ENCODE data around the gene BTBD6.

BTBD6 gene

DNA sequence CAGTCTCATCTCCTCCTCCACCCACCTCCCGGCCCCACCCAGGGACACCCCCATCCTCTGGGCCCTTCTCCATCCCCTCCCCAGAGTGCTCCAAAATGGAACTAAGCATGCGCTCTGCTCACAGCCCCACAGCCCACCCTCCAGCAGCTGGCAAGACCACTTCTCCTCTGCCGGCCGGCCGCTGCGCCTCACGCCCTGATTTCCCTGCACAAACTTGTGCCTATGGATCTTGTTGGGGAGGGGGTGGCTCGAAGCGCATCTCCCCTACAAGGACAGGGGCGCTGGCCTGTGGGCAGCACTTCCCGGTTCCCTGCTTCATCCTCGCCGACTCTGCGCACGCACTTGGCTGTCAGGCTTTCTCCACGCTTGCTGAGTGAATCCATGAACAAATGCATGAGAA lies 47.7 kb upstream of the BTBD6 start:
- TF ChIP-seq, protein P1, sequence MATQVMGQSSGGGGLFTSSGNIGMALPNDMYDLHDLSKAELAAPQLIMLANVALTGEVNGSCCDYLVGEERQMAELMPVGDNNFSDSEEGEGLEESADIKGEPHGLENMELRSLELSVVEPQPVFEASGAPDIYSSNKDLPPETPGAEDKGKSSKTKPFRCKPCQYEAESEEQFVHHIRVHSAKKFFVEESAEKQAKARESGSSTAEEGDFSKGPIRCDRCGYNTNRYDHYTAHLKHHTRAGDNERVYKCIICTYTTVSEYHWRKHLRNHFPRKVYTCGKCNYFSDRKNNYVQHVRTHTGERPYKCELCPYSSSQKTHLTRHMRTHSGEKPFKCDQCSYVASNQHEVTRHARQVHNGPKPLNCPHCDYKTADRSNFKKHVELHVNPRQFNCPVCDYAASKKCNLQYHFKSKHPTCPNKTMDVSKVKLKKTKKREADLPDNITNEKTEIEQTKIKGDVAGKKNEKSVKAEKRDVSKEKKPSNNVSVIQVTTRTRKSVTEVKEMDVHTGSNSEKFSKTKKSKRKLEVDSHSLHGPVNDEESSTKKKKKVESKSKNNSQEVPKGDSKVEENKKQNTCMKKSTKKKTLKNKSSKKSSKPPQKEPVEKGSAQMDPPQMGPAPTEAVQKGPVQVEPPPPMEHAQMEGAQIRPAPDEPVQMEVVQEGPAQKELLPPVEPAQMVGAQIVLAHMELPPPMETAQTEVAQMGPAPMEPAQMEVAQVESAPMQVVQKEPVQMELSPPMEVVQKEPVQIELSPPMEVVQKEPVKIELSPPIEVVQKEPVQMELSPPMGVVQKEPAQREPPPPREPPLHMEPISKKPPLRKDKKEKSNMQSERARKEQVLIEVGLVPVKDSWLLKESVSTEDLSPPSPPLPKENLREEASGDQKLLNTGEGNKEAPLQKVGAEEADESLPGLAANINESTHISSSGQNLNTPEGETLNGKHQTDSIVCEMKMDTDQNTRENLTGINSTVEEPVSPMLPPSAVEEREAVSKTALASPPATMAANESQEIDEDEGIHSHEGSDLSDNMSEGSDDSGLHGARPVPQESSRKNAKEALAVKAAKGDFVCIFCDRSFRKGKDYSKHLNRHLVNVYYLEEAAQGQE (IDR thresholded peaks at IDR 0.05; ENCODE audit: insufficient read depth in 1 of 2, low read depth in 2 of 2, low read length in 2 of 2), result no peak
- TF ChIP-seq POLR2AphosphoS5 (IDR thresholded peaks at IDR 0.05; ENCODE audit: low read depth, low read length), result no peak

DNA sequence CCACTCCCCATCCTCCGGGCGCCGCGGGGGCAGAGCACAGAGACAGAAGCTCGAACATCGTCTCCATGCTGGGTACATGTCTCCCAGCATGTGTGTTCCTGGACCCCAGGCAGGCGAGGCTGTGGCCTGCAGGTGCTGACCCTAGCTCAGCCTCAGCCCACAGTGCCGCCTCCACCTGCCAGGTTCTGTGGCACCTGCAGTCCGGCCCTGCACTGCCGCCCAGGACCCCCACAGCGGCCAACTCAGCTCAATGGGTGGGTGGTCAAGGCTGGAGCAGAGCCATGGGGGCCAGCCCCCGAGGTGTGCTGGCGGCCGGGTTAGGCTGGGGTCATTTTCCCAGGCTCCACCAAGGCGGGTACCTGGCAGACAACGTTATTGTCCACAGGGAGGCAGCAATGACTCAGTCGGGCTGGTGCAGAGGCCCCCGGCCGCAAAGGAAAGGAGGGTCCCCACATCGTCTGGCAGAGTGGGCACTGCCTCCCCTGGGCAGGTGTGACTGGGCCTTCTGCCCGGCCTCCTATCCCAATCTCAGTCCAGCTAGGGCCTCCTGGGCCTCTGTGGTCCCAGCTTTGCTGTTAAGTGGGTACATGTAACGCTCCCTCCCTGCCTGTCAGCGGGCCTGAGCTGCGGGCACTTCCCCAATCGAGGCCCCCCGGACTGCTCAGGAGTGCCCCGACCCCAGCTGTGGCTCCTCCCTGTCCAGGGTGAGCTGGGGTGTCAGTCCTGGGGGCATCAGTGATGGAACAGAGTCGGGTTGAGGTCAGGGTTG lies 47.0 kb upstream of the BTBD6 start:
- no peak for TF ChIP-seq TAF1 (IDR thresholded peaks at IDR 0.05; ENCODE audit: borderline replicate concordance, insufficient read depth, low read length)
- no peak for TF ChIP-seq POLR2AphosphoS5 (IDR thresholded peaks at IDR 0.05; ENCODE audit: low read depth, low read length)
- TF ChIP-seq, protein P1 (IDR thresholded peaks at IDR 0.05; ENCODE audit: insufficient read depth in 1 of 2, low read depth in 2 of 2, low read length in 2 of 2), result no peak
- TF ChIP-seq FOXP2 (optimal IDR thresholded peaks at IDR 0.05; ENCODE audit: borderline replicate concordance, extremely low read depth, extremely low read length, insufficient read depth), result no peak
- TF ChIP-seq SIN3A (IDR thresholded peaks at IDR 0.05; ENCODE audit: borderline replicate concordance, insufficient read depth, low read length), result no peak

- TF ChIP-seq POLR2AphosphoS5 (IDR thresholded peaks at IDR 0.05; ENCODE audit: low read depth, low read length), result no peak
- TF ChIP-seq, protein P1 (IDR thresholded peaks at IDR 0.05; ENCODE audit: insufficient read depth in 1 of 2, low read depth in 2 of 2, low read length in 2 of 2), result no peak
Measured at GRCh38 chr14:105201925-105202513, 46.3 kb upstream of the BTBD6 start.

DNA sequence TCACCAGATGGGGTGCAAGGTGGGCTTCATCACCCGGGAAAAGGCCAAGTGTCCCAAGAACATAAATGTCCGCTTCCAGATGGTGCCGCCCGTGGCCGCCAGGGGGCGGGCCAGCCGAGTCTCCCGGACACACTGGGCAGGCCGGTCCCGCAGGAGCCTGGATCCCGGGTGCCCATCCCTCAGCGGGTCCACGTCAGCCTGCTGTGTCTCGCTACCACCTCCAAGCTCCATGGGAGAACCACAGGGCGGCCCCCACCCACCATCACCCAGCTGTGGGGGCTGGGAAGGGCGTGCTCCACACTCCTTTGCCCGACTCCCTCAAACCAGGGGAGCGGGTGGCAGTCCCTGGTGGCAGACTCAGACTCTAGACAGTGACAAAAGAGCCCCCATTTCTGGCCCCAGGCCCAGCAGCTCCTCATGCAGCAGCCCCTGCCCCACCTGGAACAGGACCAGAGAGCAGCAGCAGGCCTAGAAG lies 45.2 kb upstream of the BTBD6 start:
- TF ChIP-seq POLR2AphosphoS5 (IDR thresholded peaks at IDR 0.05; ENCODE audit: low read depth, low read length), result no peak
- no peak for TF ChIP-seq SIN3A (IDR thresholded peaks at IDR 0.05; ENCODE audit: borderline replicate concordance, insufficient read depth, low read length)
- TF ChIP-seq FOXP2 (optimal IDR thresholded peaks at IDR 0.05; ENCODE audit: borderline replicate concordance, extremely low read depth, extremely low read length, insufficient read depth), result no peak
- TF ChIP-seq, protein P1 (IDR thresholded peaks at IDR 0.05; ENCODE audit: insufficient read depth in 1 of 2, low read depth in 2 of 2, low read length in 2 of 2), result no peak
- TF ChIP-seq TAF1 (IDR thresholded peaks at IDR 0.05; ENCODE audit: borderline replicate concordance, insufficient read depth, low read length), result no peak

DNA sequence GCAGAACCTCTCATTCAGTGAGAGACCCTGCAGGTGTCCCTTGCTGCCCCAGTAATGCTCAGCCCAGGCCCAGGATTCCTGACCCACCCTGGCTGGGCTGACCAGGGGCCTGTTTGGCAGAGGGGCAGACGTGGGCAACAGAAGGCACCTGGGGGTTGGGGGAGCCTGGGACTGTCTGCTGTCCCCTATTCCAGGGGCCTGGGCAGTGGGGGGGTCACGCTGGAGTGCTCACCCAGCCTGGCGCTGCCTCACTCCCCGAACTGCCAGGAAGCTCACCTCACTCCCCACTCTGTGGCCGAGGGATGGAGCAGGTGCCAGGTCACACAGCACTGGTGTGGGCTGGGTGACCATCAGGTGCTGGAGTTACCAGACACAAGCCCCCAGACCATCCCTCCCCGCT lies 44.6 kb upstream of the BTBD6 start:
- no peak for TF ChIP-seq POLR2AphosphoS5 (IDR thresholded peaks at IDR 0.05; ENCODE audit: low read depth, low read length)
- TF ChIP-seq, protein P1 (IDR thresholded peaks at IDR 0.05; ENCODE audit: insufficient read depth in 1 of 2, low read depth in 2 of 2, low read length in 2 of 2), result no peak
- TF ChIP-seq SIN3A (IDR thresholded peaks at IDR 0.05; ENCODE audit: borderline replicate concordance, insufficient read depth, low read length), result no peak
- no peak for TF ChIP-seq FOXP2 (optimal IDR thresholded peaks at IDR 0.05; ENCODE audit: borderline replicate concordance, extremely low read depth, extremely low read length, insufficient read depth)
- TF ChIP-seq TAF1 (IDR thresholded peaks at IDR 0.05; ENCODE audit: borderline replicate concordance, insufficient read depth, low read length), result no peak
